ENCODE results near the gene DYSF.

The DYSF gene

GRCh38 chr2:71507476-71507875, 54.1 kb downstream of the DYSF start:
- DNase-seq (ENCODE audit: low read depth): no peak
- no peak overlapping the region for H3K4me3 ChIP-seq (ENCODE audit: low read length)
- TF ChIP-seq, protein P1, sequence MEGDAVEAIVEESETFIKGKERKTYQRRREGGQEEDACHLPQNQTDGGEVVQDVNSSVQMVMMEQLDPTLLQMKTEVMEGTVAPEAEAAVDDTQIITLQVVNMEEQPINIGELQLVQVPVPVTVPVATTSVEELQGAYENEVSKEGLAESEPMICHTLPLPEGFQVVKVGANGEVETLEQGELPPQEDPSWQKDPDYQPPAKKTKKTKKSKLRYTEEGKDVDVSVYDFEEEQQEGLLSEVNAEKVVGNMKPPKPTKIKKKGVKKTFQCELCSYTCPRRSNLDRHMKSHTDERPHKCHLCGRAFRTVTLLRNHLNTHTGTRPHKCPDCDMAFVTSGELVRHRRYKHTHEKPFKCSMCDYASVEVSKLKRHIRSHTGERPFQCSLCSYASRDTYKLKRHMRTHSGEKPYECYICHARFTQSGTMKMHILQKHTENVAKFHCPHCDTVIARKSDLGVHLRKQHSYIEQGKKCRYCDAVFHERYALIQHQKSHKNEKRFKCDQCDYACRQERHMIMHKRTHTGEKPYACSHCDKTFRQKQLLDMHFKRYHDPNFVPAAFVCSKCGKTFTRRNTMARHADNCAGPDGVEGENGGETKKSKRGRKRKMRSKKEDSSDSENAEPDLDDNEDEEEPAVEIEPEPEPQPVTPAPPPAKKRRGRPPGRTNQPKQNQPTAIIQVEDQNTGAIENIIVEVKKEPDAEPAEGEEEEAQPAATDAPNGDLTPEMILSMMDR (conservative IDR thresholded peaks at IDR 0.05; ENCODE audit: low read length): no peak

GRCh38 chr2:71510196-71510807, 56.9 kb downstream of the DYSF start:
- no peak overlapping the region for H3K4me3 ChIP-seq (ENCODE audit: low read length)
- TF ChIP-seq, protein P1 (conservative IDR thresholded peaks at IDR 0.05; ENCODE audit: low read length): peak; percentile 95
- peak; percentile 49 for DNase-seq (ENCODE audit: low read depth)

- TF ChIP-seq, protein P1 (conservative IDR thresholded peaks at IDR 0.05; ENCODE audit: low read length): no peak
- DNase-seq (ENCODE audit: low read depth): no peak
- H3K4me3 ChIP-seq (ENCODE audit: low read length): no peak overlapping the region
Measured at GRCh38 chr2:71510938-71511337, 57.6 kb downstream of the DYSF start.

DNA sequence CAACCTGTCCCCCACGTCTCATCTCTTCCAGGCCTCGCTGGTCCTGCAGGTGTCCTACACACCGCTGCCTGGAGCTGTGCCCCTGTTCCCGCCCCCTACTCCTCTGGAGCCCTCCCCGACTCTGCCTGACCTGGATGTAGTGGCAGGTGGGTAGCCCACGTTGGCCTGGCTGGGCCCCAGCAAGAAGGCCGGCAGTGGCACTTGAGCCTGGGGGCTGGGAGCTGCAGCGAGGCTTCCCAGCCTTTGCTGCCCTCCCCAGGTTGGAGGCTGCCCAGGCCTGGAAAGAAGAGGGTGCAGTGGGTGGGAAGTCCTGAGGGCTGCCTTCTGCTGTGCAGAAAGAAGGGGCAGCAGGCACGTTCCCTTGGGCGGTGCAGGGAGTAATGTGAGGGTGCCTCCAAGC, 58.4 kb downstream of the DYSF start:
- no peak for DNase-seq (ENCODE audit: low read depth)
- TF ChIP-seq, protein P1 (conservative IDR thresholded peaks at IDR 0.05; ENCODE audit: low read length): no peak
- no peak overlapping the region for H3K4me3 ChIP-seq (ENCODE audit: low read length)

DNA sequence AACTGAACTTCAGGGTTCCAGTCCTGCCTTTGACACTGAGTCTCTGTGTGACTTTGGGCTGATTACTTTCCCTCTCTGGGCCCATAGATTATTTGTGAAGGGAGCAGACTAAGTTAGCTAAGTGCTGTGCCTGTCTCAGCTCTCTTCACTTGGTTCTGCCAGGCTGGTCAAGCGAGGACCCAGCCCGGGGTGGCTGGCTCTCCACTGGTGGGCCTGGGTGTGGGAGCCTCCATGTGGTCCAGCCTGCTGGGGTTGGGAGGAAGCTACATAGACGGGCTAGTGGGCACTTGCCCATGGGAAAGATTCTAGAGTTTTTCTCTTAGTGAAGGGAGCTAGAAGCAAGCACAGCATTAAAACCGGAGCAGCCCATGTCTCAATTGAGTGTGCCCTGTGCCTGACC, 59.0 kb downstream of the DYSF start:
- TF ChIP-seq, protein P1 (conservative IDR thresholded peaks at IDR 0.05; ENCODE audit: low read length): no peak
- no peak overlapping the region for H3K4me3 ChIP-seq (ENCODE audit: low read length)

GRCh38 chr2:71513096-71513495, 59.7 kb downstream of the DYSF start:
- TF ChIP-seq, protein P1 (conservative IDR thresholded peaks at IDR 0.05; ENCODE audit: low read length): no peak

More for the DNA sequence above, 59.0 kb downstream of the DYSF start:
- DNase-seq (ENCODE audit: low read depth): no peak

GRCh38 chr2:71513721-71514120, 60.4 kb downstream of the DYSF start:
- no peak overlapping the region for H3K4me3 ChIP-seq (ENCODE audit: low read length)
- DNase-seq (ENCODE audit: low read depth): no peak
- TF ChIP-seq, protein P1 (conservative IDR thresholded peaks at IDR 0.05; ENCODE audit: low read length): no peak

More at GRCh38 chr2:71513096-71513495, 59.7 kb downstream of the DYSF start:
- no peak for DNase-seq (ENCODE audit: low read depth)
- H3K4me3 ChIP-seq (ENCODE audit: low read length): no peak overlapping the region
